Choroid plexus epithelial cell (primary cell): ENCODE results near the gene IL1RAP.

Source experiments
- DNase-seq: peaks from one replicate; pipeline ENCODE4 v3.0.0-alpha.2; 2010; ENCODE audit warnings: low read depth
- H3K4me3 ChIP-seq: 2 replicates; pipeline ENCODE4 v1.5.1; 2011; ENCODE audit warnings: low read depth, mild to moderate bottlenecking, control low read depth, low read length, moderate library complexity
- TF ChIP-seq, protein P1 (sequence below): conservative IDR thresholded peaks from 2 replicates; pipeline ENCODE4 v1.5.1; 2011; ENCODE audit warnings: low read depth, mild to moderate bottlenecking, control low read depth, inconsistent platforms, low read length, moderate library complexity

Gene IL1RAP

DNA sequence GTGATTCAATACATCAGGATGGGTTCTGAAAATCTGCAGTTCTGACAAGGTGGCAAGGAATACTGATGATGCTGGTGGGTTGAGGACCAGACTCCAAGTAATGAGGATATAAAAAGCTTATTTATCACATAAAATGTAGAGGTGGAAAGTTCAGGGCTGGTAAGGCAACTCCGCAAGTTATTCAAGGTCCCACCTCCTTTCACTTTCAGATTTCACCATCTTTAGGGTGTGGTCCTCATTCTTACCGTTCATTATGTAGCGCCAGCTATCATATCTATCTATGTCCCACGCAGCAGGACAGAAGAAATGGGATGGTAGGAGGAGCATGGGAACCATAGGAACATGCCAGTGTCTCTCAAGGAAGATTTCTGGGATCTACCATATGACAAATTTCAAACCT lies 80.3 kb downstream of the IL1RAP start:
- TF ChIP-seq, protein P1, sequence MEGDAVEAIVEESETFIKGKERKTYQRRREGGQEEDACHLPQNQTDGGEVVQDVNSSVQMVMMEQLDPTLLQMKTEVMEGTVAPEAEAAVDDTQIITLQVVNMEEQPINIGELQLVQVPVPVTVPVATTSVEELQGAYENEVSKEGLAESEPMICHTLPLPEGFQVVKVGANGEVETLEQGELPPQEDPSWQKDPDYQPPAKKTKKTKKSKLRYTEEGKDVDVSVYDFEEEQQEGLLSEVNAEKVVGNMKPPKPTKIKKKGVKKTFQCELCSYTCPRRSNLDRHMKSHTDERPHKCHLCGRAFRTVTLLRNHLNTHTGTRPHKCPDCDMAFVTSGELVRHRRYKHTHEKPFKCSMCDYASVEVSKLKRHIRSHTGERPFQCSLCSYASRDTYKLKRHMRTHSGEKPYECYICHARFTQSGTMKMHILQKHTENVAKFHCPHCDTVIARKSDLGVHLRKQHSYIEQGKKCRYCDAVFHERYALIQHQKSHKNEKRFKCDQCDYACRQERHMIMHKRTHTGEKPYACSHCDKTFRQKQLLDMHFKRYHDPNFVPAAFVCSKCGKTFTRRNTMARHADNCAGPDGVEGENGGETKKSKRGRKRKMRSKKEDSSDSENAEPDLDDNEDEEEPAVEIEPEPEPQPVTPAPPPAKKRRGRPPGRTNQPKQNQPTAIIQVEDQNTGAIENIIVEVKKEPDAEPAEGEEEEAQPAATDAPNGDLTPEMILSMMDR, result no peak
- DNase-seq, result no peak
- no peak overlapping the region for H3K4me3 ChIP-seq

DNA sequence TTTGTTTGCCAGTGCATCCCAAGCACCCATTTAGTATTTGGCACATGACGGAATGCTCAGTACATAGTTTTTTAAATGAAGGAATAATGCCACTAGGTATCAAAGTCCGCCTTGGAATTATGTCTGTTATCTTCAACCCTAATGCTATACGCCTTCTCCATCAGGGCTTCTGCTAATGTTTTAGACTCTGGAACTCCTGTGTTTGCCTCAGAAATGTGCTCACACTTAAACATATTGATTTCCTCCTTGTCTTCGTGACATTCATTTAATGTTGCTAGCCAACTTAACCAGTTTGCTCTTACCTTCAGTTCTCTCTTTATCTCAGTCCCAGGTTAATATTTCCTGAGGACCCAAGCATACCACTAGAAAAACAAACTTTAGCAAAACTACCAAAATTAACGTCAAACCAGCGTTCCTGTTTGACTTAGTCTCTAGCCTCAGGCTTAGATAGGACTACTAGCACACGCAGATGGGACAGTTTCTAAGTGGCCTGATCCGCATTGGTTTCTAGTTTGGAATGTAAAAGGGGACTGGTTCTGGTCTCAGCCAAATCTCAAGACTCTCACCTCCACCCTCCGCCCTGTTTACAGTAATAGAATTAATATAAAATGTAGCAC lies 81.4 kb downstream of the IL1RAP start:
- TF ChIP-seq, protein P1, result no peak
- no peak for DNase-seq
- H3K4me3 ChIP-seq, result no peak overlapping the region

DNA sequence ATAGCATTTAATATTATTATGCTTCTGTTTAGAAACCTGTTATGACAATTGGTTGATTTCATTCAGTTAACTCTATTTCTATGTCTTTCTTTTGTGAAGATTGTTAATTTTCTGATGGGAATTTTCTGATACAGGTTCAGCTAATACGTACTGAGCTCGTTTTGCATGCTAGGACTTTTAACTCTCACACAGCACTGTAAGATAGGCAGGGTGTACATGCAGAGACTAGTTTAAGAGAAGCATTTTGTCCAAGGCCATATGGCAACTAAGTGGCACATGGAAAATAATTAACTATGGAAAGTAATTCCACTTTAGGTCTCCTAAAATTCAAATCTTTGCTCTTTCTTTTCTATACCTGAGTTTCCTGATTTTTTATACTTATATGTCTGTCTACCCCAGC lies 81.9 kb downstream of the IL1RAP start:
- DNase-seq, result no peak
- TF ChIP-seq, protein P1, result no peak

DNA sequence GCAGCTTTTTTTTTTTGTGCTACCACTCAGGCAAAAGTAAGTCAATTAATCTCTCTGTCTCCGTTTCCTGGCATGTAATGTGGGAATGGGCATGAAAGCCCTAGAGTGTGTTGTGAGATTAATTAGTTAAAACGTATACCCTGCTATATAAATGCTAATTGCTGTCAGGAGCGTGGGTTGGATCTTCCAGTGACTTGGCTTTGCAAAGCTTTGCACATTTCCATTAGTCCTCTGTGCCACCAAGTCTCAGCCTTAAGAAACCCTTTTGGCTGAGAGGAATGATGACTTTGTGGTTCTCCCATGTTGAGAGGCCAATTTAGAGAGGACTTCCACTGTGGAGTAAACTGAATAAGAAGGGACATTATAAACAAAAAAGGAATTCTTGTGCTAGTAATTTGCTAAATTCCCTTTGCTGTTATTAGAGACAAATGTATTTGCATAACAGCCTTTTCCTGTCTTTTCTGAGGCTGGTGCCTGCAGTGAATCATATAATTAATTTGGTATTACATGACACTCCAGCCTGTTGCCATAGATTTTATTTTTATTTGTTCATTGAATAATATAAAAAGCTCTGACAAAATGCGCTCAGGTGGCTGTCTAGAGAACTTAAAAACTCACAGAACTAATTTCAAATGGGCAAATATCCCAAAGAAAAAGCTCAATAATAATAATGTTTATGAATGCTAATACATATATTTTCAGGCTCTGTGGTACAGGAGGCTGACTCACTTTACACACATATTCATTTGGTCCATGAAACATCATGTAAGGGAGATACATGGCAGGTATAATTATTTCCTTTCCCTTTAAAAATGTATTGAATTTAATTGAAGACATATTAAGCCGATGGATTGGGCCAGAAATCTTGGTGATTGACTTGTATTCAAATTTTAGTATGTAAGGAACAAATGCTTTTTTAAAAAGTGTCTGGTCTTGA lies 82.7 kb downstream of the IL1RAP start:
- no peak overlapping the region for H3K4me3 ChIP-seq
- no peak for DNase-seq
- TF ChIP-seq, protein P1, result no peak

More for the DNA sequence above, 81.9 kb downstream of the IL1RAP start:
- H3K4me3 ChIP-seq, result no peak overlapping the region

DNA sequence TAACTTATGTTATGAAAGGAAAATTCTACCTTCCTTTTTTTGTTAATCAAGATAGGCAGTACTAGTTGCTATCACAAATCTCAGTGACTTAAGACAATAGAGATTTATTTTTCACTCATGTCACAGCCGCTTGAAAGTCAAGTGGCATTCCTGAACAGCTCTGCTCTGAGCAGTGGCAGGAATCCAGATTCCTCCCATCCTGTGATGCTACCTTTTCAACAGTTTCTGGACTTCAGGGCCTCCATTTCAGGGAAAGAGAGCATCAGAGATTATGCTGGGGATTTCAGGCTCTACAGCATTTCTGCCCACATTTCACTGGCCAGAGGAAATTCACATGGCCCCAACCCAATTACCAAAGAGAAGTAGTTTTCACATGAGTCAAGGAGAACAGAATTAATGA lies 83.4 kb downstream of the IL1RAP start:
- DNase-seq, result no peak

DNA sequence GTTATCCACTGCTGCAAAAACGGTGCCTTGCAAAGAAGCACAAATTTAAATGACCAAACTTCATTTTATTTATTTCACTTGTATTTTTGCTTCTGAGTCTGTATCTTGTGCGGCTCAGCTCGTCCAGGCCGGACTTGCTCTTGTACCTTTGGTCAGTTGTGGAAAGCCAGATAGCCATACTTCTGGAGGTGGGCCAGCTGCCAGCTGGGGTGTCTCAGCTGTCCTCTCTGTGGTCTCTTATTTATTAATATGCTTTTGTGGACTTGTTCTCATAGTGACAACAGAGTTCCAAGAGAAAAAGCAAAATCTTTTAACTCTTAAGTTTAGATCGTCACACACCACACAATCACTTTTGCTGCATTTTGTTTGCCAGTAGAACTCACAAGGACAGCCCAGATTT lies 87.7 kb downstream of the IL1RAP start:
- no peak for DNase-seq
- no peak overlapping the region for H3K4me3 ChIP-seq
- TF ChIP-seq, protein P1, result no peak

More for the DNA sequence above, 83.4 kb downstream of the IL1RAP start:
- TF ChIP-seq, protein P1, result no peak
- no peak overlapping the region for H3K4me3 ChIP-seq
